Kidney (tissue), 11 donors: ENCODE results near the gene GOLGA8B. TPM values are rescaled to one million over a fixed set of nuclear protein-coding genes. Genes with fewer than 3 reads are reported as not detected.
"Not testable (repeated sequence)": the region's sequence is repeated elsewhere in the genome, so short reads cannot be mapped to it uniquely, and the experiment has no call there.

ENCODE experiments used
- DNase-seq, 5 donors: peaks; one replicate each; pipeline ENCODE4 v3.0.0-alpha.2; 2013 to 2020
- FAIRE-seq: peaks from 2 replicates; lab custom pipeline; 2012; peaks lifted over from hg19 to GRCh38; lab: Jason Lieb, UNC
- H3K27ac ChIP-seq, 2 donors: one replicate each; pipeline ENCODE4 v1.7.0; 2013; ENCODE audit warnings: low read depth in 2 of 2, low read length in 2 of 2, inconsistent platforms in 1 of 2
- H3K27me3 ChIP-seq: one replicate; pipeline ENCODE4 v1.7.1; 2013; ENCODE audit warnings: low read length, inconsistent platforms; ENCODE audit not compliant: control insufficient read depth, insufficient read depth
- H3K36me3 ChIP-seq, 3 donors: one replicate each; pipeline versions ENCODE4 v1.7.0 to v1.7.1; 2013; ENCODE audit warnings: low read length in 3 of 3, control low read depth in 1 of 3, inconsistent platforms in 1 of 3; ENCODE audit not compliant: insufficient read depth in 3 of 3, control insufficient read depth in 2 of 3
- H3K4me1 ChIP-seq, 3 donors: one replicate each; pipeline versions ENCODE4 v1.7.0 to v1.7.1; 2013; ENCODE audit warnings: low read length in 3 of 3, inconsistent platforms in 1 of 3, low read depth in 1 of 3; ENCODE audit not compliant: control insufficient read depth in 2 of 3, insufficient read depth in 2 of 3
- H3K4me3 ChIP-seq, 3 donors: one replicate each; pipeline versions ENCODE4 v1.7.0 to v1.8.1; 2013; ENCODE audit warnings: low read length in 3 of 3, control low read depth in 1 of 3, inconsistent platforms in 1 of 3
- H3K9ac ChIP-seq, 3 donors: one replicate each; pipeline versions ENCODE4 v1.7.0 to v1.7.1; 2013; ENCODE audit warnings: low read length in 3 of 3, control low read depth in 1 of 3, inconsistent platforms in 1 of 3
- H3K9me3 ChIP-seq, 3 donors: one replicate each; pipeline versions ENCODE4 v1.7.0 to v1.7.1; 2013; ENCODE audit warnings: low read length in 3 of 3, control low read depth in 1 of 3, inconsistent platforms in 1 of 3; ENCODE audit not compliant: control insufficient read depth in 2 of 3, insufficient read depth in 1 of 3
- intact Hi-C: fragments of 100-400 bp; cut with DNase I; formaldehyde crosslinking; loops from one replicate; pipeline ENCODE4 v1.11.1; 2022
- polyA plus RNA-seq: library from polyadenylated mRNA; stranded (reverse); fragments of 350-450 nt; fragmentation: Illumina TruSeq; extraction: RNeasy Lipid Tissue Mini Kit (QIAGEN cat#74804); gene quantifications from one replicate; pipeline ENCODE4 v1.2.3, GENCODE V29; 2014; ENCODE audit warnings: low read depth, low replicate concordance; ENCODE audit not compliant: insufficient read depth
- total RNA-seq: library from RNA; stranded (reverse); fragmentation: NEBNext Ultra II Directional; extraction: Animal tissue kit (Norgen Biotek cat#: 25700); gene quantifications from one replicate; pipeline ENCODE4 v1.2.1, GENCODE V29; 2021
- donor health status: control.
- donor health status: control.
- donor health status: DM: yes; HTN: yes; CAD: no.
- donor health status: Normal renal cell carcinoma (clear cell type).

GOLGA8B gene
- total and polyA plus RNA-seq, 2 donors from 2014 or later = 21.4 to 125 TPM

DNA sequence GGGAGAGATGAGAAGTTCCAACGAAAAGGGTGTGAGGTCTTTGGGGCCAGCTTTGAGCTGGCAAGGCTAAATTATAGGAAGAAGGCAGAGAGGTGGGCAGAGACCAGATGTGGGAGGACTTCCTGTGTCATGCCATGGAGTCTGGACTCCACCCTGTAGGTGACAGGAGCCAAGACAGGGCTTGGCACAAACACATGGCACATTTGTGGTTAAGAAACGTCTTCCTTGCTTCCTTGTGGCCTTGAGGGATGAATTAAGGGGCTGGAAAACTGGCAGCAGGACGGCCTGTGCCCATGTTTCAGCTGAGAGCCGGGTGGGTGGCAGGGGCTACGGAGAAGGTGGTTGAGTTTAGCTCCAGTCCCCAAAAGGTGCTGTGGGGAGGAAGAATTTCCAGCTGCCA lies 18.7 kb downstream of the GOLGA8B start:
- H3K9ac ChIP-seq, H3K36me3 ChIP-seq, FAIRE-seq, H3K27ac ChIP-seq, DNase-seq, H3K27me3 ChIP-seq, H3K9me3 ChIP-seq, H3K4me3 ChIP-seq, H3K4me1 ChIP-seq, intact Hi-C loops: not testable (repeated sequence)

DNA sequence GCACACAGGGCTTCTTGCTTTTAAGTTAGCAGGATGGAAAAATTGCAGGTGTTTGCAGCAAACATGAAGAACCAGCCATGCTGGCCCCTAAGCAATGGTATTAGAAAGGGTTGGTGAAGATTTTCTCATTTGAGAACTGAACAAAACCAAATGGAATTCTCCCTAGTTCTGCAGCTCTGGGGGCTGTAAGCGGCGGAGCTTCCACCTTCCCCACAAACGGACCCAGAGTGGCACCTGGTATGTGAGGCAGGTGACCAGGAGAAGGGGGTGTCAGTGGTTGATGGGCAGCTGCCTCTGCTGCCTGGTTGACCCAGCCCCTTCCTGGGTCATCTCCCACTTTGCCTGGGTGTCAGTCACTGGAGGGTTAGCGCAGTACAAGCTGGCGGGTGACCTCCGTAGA lies 22.6 kb downstream of the GOLGA8B start:
- intact Hi-C loops, H3K36me3 ChIP-seq, H3K4me3 ChIP-seq, H3K27me3 ChIP-seq, FAIRE-seq, H3K9me3 ChIP-seq, H3K27ac ChIP-seq, H3K4me1 ChIP-seq, H3K9ac ChIP-seq: not testable (repeated sequence)
- DNase-seq = peak in 1 of 5 donors; percentile 32

GRCh38 chr15:34559764-34560163 lies 23.7 kb downstream of the GOLGA8B start:
- H3K27me3 ChIP-seq, H3K4me3 ChIP-seq, H3K9me3 ChIP-seq, H3K36me3 ChIP-seq, H3K27ac ChIP-seq, intact Hi-C loops, H3K4me1 ChIP-seq, FAIRE-seq, H3K9ac ChIP-seq: not testable (repeated sequence)
- DNase-seq = peak in 1 of 5 donors; percentile 36

GRCh38 chr15:34555162-34555561 lies 28.3 kb downstream of the GOLGA8B start:
- H3K9me3 ChIP-seq, H3K4me3 ChIP-seq, H3K4me1 ChIP-seq, DNase-seq, H3K9ac ChIP-seq, FAIRE-seq, H3K27me3 ChIP-seq, H3K27ac ChIP-seq, intact Hi-C loops, H3K36me3 ChIP-seq: not testable (repeated sequence)

DNA sequence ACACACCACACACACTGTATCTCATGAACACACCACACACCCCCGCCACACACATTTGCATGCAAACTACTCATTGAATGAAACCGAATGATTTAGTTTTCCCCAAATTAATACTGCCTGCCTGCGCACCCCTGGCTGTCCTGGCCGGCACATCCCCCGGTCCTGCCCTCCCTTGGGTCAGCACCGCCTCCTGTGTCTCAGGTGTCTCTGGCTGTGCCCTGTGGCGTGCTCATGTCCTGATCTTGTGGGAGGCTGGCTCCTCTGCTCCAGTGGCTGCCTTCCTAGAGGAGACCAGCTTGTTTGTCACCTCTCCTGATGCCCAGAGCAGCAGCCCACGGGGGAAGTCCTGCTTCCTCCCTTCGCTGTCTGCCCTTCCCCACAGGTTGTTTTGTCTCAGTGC lies 28.7 kb downstream of the GOLGA8B start:
- H3K4me1 ChIP-seq, H3K27ac ChIP-seq, H3K9ac ChIP-seq, FAIRE-seq, DNase-seq, H3K27me3 ChIP-seq, H3K36me3 ChIP-seq, H3K4me3 ChIP-seq, H3K9me3 ChIP-seq, intact Hi-C loops: not testable (repeated sequence)

DNA sequence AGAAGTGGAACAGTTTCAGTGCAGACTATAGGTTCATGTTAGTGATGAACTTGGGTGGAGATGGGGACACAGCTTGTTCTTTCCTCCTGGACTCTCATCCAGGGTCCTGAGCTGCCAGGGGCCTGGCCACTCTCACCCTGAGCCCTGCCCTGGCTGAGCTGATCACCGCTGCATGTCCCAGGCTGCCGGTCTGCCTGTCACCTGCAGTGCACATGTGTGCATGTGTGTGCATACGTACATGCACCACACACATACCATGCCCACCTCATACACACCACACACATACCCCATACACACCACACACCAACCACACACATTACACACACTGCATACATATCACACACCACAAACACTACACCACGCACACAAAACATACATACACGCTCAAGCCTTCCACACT lies 29.3 kb downstream of the GOLGA8B start:
- H3K9me3 ChIP-seq, DNase-seq, H3K36me3 ChIP-seq, H3K4me3 ChIP-seq, FAIRE-seq, H3K9ac ChIP-seq, H3K4me1 ChIP-seq, intact Hi-C loops, H3K27me3 ChIP-seq, H3K27ac ChIP-seq: not testable (repeated sequence)

DNA sequence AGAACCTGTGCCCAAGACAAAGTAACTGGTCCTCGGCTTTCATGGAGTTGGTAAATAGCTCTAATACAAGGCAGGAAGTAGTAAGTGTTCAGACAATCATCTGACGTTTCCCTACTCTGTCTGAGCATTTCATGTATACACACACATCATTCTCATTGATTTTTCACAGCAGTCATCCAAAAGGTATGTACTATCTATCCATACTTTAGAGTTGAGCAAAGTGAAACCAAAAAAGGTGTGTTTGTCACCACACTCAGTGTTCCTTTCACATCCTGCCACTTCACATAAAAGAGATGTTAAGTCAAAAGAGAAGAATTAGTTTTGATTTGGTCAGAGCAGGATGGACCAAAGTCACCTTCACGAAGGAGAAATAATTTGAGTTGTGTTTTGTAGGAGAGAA lies 33.3 kb downstream of the GOLGA8B start:
- H3K27ac ChIP-seq, H3K9ac ChIP-seq, FAIRE-seq, H3K4me1 ChIP-seq, intact Hi-C loops, H3K9me3 ChIP-seq, H3K4me3 ChIP-seq, H3K27me3 ChIP-seq, DNase-seq, H3K36me3 ChIP-seq: not testable (repeated sequence)

DNA sequence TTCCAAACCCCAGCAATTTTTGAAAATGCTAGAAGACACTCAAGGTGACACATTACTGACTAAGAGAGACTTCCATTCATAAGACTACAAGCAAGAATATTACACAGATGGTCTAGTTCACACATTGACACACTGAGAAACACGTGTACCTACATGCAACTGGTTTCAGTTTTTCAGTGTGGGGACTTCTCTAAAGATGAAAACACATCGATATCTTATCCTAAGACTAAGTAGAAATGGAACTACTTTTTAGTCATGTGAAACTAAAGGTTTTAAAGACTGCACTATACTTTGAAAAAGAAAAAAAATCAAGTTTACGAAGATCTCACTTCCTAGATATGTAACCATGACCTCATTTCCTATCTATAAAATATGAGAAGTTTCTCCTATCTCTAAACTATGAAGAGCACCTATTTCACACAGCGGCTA lies 34.1 kb downstream of the GOLGA8B start:
- DNase-seq, H3K9ac ChIP-seq, H3K27me3 ChIP-seq, H3K4me3 ChIP-seq, FAIRE-seq, H3K9me3 ChIP-seq, H3K36me3 ChIP-seq, H3K27ac ChIP-seq, intact Hi-C loops, H3K4me1 ChIP-seq: not testable (repeated sequence)
